CD4-positive, alpha-beta T cell (primary cell): Measurements from ENCODE around the gene FILIP1L. TPM values are rescaled to one million over a fixed set of nuclear protein-coding genes. Genes with fewer than 3 reads are reported as not detected.

Experiments used
- ATAC-seq: fragments of 200-7000 bp; cut with Tn5 transposase; one replicate; pipeline ENCODE4 v1.10.0; 2022; ENCODE audit warnings: mild to moderate bottlenecking; ENCODE audit not compliant: poor library complexity
- CTCF ChIA-PET: fragments of 350-600 bp; sonication (Branson Sonifier 250); formaldehyde crosslinking; loops from one replicate; lab custom pipeline; 2021; ENCODE audit warnings: antibody characterized with exemption, inconsistent platforms; lab: Charles Lee
- POLR2A ChIA-PET: fragments of 350-600 bp; sonication (Branson Sonifier 250); formaldehyde crosslinking; loops from one replicate; lab custom pipeline; 2021; ENCODE audit warnings: antibody characterized with exemption, inconsistent platforms; lab: Charles Lee
- DNase-seq, 14 experiments: peaks; one replicate each; pipeline ENCODE4 v3.0.0-alpha.2; 2013 to 2020; ENCODE audit warnings: mixed read lengths in 2 of 14
- H3K27ac ChIP-seq, 2 donors: one replicate each; pipeline versions ENCODE4 v1.5.1 to v1.7.0; 2013; ENCODE audit warnings: low read length in 2 of 2, low read depth in 1 of 2, mild to moderate bottlenecking in 1 of 2
- H3K27me3 ChIP-seq, 2 experiments: 1 replicate in 1 of 2; 2 replicates in 1 of 2; pipeline versions ENCODE4 v1.6.1 to v1.7.0; 2013; ENCODE audit warnings: low read length in 2 of 2, control low read depth in 1 of 2, mild to moderate bottlenecking in 1 of 2, moderate library complexity in 1 of 2; ENCODE audit not compliant: insufficient read depth in 2 of 2, control insufficient read depth in 1 of 2
- H3K36me3 ChIP-seq: one replicate; pipeline ENCODE4 v1.6.1; 2013; ENCODE audit warnings: low read length, control low read depth; ENCODE audit not compliant: insufficient read depth
- H3K4me1 ChIP-seq: one replicate; pipeline ENCODE4 v1.6.1; 2013; ENCODE audit warnings: low read length, control low read depth; ENCODE audit not compliant: insufficient read depth
- H3K4me3 ChIP-seq: one replicate; pipeline ENCODE4 v1.5.1; 2013; ENCODE audit warnings: mild to moderate bottlenecking, low read length, moderate library complexity
- H3K9me3 ChIP-seq, 2 experiments: 1 replicate in 1 of 2; 2 replicates in 1 of 2; pipeline versions ENCODE4 v1.6.1 to v1.7.0; 2013; ENCODE audit warnings: low read length in 2 of 2, mild to moderate bottlenecking in 2 of 2, control low read depth in 1 of 2, moderate library complexity in 1 of 2; ENCODE audit not compliant: control insufficient read depth in 1 of 2, insufficient read depth in 1 of 2
- H3K27ac Mint-ChIP-seq: one replicate; pipeline ENCODE4 v1.8.0; 2020; ENCODE audit warnings: mixed read lengths
- H3K27me3 Mint-ChIP-seq: one replicate; pipeline ENCODE4 v1.8.0; 2021; ENCODE audit warnings: mixed read lengths
- H3K36me3 Mint-ChIP-seq: one replicate; pipeline ENCODE4 v1.8.0; 2021; ENCODE audit warnings: low read depth, mixed read lengths
- H3K4me1 Mint-ChIP-seq: one replicate; pipeline ENCODE4 v1.8.0; 2021; ENCODE audit warnings: low read depth, mixed read lengths
- H3K4me3 Mint-ChIP-seq: one replicate; pipeline ENCODE4 v1.8.0; 2020; ENCODE audit warnings: mild to moderate bottlenecking, mixed read lengths
- H3K9me3 Mint-ChIP-seq: one replicate; pipeline ENCODE4 v1.8.0; 2020; ENCODE audit warnings: mixed read lengths
- CTCF ChIP-seq: fragments of 200-600 bp; IDR thresholded peaks from one replicate; pipeline ENCODE4 v1.8.0; 2022; ENCODE audit warnings: antibody characterized with exemption, mild to moderate bottlenecking
- intact Hi-C, 2 experiments: fragments of 100-400 bp; cut with DNase I in 1 of 2; cut with micrococcal nuclease in 1 of 2; formaldehyde crosslinking; loops; one replicate each; pipeline versions ENCODE4 v1.15.1 to v1.9.0; 2023 to 2025; cut with DNase I, micrococcal nuclease
- total RNA-seq, 174 experiments: library from RNA in 2 of 174; stranded (reverse) in 2 of 174; gene quantifications; one replicate each; pipeline ENCODE4 v1.2.3 and lab custom pipeline; 2021 to 2026

FILIP1L gene
- total RNA-seq, 2 experiments from 2014 or later, result 0.08 to 0.28 TPM

GRCh38 chr3:100023595-100023994 lies 90.7 kb downstream of the FILIP1L start:
- H3K27me3 Mint-ChIP-seq, result no peaks in the 10 kb centered on the region
- H3K36me3 Mint-ChIP-seq, result peaks cover 6% of the 10 kb centered on the region
- H3K9me3 Mint-ChIP-seq, result no peaks in the 10 kb centered on the region
- no peaks in the 10 kb centered on the region for H3K4me1 ChIP-seq
- H3K4me3 ChIP-seq, result no peak overlapping the region
- no peak overlapping the region for H3K27ac ChIP-seq
- DNase-seq (no peak), ATAC-seq (no peak)
- H3K4me3 Mint-ChIP-seq, result no peak overlapping the region
- H3K36me3 ChIP-seq, result no peaks in the 10 kb centered on the region
- ChIA-PET CTCF (no interaction called here), POLR2A (no interaction called here)
- H3K27ac Mint-ChIP-seq, result no peak overlapping the region
- no peak for TF ChIP-seq CTCF
- H3K4me1 Mint-ChIP-seq, result no peaks in the 10 kb centered on the region
- H3K9me3 ChIP-seq, result no peaks in the 10 kb centered on the region
- no peaks in the 10 kb centered on the region for H3K27me3 ChIP-seq
- intact Hi-C loops, result no loop called here

- Histone ChIP-seq H3K9me3 (no peaks in the 10 kb centered on the region), H3K27me3 (no peaks in the 10 kb centered on the region), H3K4me1 (no peaks in the 10 kb centered on the region), H3K36me3 (no peaks in the 10 kb centered on the region), H3K27ac (no peak overlapping the region), H3K4me3 (no peak overlapping the region)
- no peak overlapping the region for H3K4me3 Mint-ChIP-seq
- no peak for DNase-seq
- TF ChIP-seq CTCF, result no peak
- peaks cover 6% of the 10 kb centered on the region for H3K36me3 Mint-ChIP-seq
- POLR2A ChIA-PET, result no interaction called here
- ATAC-seq, result no peak
- no peaks in the 10 kb centered on the region for H3K27me3 Mint-ChIP-seq
- H3K9me3 Mint-ChIP-seq, result no peaks in the 10 kb centered on the region
- intact Hi-C loops, result no loop called here
- H3K27ac Mint-ChIP-seq, result no peak overlapping the region
- CTCF ChIA-PET, result no interaction called here
- H3K4me1 Mint-ChIP-seq, result no peaks in the 10 kb centered on the region
Measured at GRCh38 chr3:100023150-100023549, 91.2 kb downstream of the FILIP1L start.

- CTCF ChIA-PET, result no interaction called here
- H3K27ac Mint-ChIP-seq, result no peak overlapping the region
Measured at GRCh38 chr3:100022506-100022905, 91.8 kb downstream of the FILIP1L start.

More at GRCh38 chr3:100022506-100022905, 91.8 kb downstream of the FILIP1L start:
- ATAC-seq (no peak), DNase-seq (no peak)
- Mint-ChIP-seq H3K36me3 (peaks cover 7% of the 10 kb centered on the region), H3K9me3 (no peaks in the 10 kb centered on the region), H3K27me3 (no peaks in the 10 kb centered on the region), H3K4me1 (no peaks in the 10 kb centered on the region), H3K4me3 (no peak overlapping the region)
- POLR2A ChIA-PET, result no interaction called here
- H3K4me1 ChIP-seq, result no peaks in the 10 kb centered on the region
- no peak for TF ChIP-seq CTCF
- H3K4me3 ChIP-seq, result no peak overlapping the region
- no peaks in the 10 kb centered on the region for H3K36me3 ChIP-seq
- H3K27me3 ChIP-seq, result no peaks in the 10 kb centered on the region
- no peak overlapping the region for H3K27ac ChIP-seq
- intact Hi-C loops, result no loop called here
- H3K9me3 ChIP-seq, result no peaks in the 10 kb centered on the region
